Cardiac septum (tissue), 1 donor: ENCODE results near the gene CRLF3. TPM values are rescaled to one million over a fixed set of nuclear protein-coding genes. Genes with fewer than 3 reads are reported as not detected.
"Not testable (repeated sequence)": the region's sequence is repeated elsewhere in the genome, so short reads cannot be mapped to it uniquely, and the experiment has no call there.

Experiments used
- DNase-seq: peaks from one replicate; pipeline ENCODE4 v3.0.0-alpha.2; 2020; ENCODE audit warnings: low spot score
- intact Hi-C: fragments of 100-400 bp; cut with DNase I; formaldehyde crosslinking; loops from one replicate; pipeline ENCODE4 v1.14.0; 2022
- long read RNA-seq: library from polyadenylated mRNA; unstranded; transcript quantifications from one replicate; pipeline ENCODE4 v2.0.0, GENCODE V29; 2021
- total RNA-seq: library from RNA; stranded (reverse); fragmentation: NEBNext Ultra II Directional; extraction: Animal tissue kit (Norgen Biotek cat#: 25700); gene quantifications from one replicate; pipeline ENCODE4 v1.2.1, GENCODE V29; 2021
- donor health status: DM: no; HTN: no; CAD: no.

Gene CRLF3
- total RNA-seq = 5.1 TPM
- long read RNA-seq, transcript CRLF3-201 (8 exons, 2,957 nt) = major isoform, 5 of 28 reads
- long read RNA-seq, partial matches to known transcripts = 1 of 28 reads
- long read RNA-seq, other reads (novel, unspliced or antisense) = 22 of 28 reads

- intact Hi-C loops = no loop called here
- DNase-seq = peak; percentile 96
Measured at GRCh38 chr17:30824356-30825145, at the start of gene CRLF3. Gene CRLF3, minus strand, starts transcription at chr17:30824692. Its CDS starts 41 bp downstream, at chr17:30824651.

- intact Hi-C loops = no loop called here
- no peak for DNase-seq
Measured at GRCh38 chr17:30869005-30869404, 44.5 kb upstream of the CRLF3 start.

GRCh38 chr17:30864636-30865035 lies 40.1 kb upstream of the CRLF3 start:
- DNase-seq = no peak
- intact Hi-C loops = no loop called here

GRCh38 chr17:30858556-30859250 lies 34.2 kb upstream of the CRLF3 start:
- DNase-seq = no peak
- intact Hi-C loops = no loop called here

GRCh38 chr17:30854146-30854545 lies 29.7 kb upstream of the CRLF3 start:
- intact Hi-C loops = no loop called here
- no peak for DNase-seq

GRCh38 chr17:30848021-30848420 lies 23.5 kb upstream of the CRLF3 start:
- intact Hi-C loops = no loop called here
- DNase-seq = no peak

- DNase-seq = no peak
- intact Hi-C loops = no loop called here
Measured at GRCh38 chr17:30840771-30841170, 16.3 kb upstream of the CRLF3 start.

GRCh38 chr17:30838202-30838807 lies 13.8 kb upstream of the CRLF3 start:
- DNase-seq = no peak
- intact Hi-C loops = no loop called here

- intact Hi-C loops = no loop called here
- DNase-seq = no peak
Measured at GRCh38 chr17:30832438-30833124, 8.1 kb upstream of the CRLF3 start.

- peak; percentile 96 for DNase-seq
- intact Hi-C loops = no loop called here
Measured at GRCh38 chr17:30831663-30832437, 7.4 kb upstream of the CRLF3 start, which contains the start of gene ATAD5. Gene ATAD5, plus strand, starts transcription at chr17:30831966. Its CDS starts 382 bp downstream, at chr17:30832348.

- intact Hi-C loops = no loop called here
- no peak for DNase-seq
Measured at GRCh38 chr17:30831257-30831656, 6.8 kb upstream of the CRLF3 start.

GRCh38 chr17:30829022-30829421 lies 4.5 kb upstream of the CRLF3 start:
- no peak for DNase-seq
- intact Hi-C loops = no loop called here

GRCh38 chr17:30827082-30827481 lies 2.6 kb upstream of the CRLF3 start:
- DNase-seq = no peak
- intact Hi-C loops = no loop called here

GRCh38 chr17:30824002-30824355 lies 513 bp downstream of the CRLF3 start:
- intact Hi-C loops = no loop called here

GRCh38 chr17:30823421-30823820 lies 1.1 kb downstream of the CRLF3 start:
- intact Hi-C loops = no loop called here
- DNase-seq = no peak

More at GRCh38 chr17:30824002-30824355, 513 bp downstream of the CRLF3 start:
- DNase-seq = no peak

GRCh38 chr17:30822919-30823318 lies 1.6 kb downstream of the CRLF3 start:
- intact Hi-C loops, DNase-seq: not testable (repeated sequence)

GRCh38 chr17:30821871-30822723 lies 2.4 kb downstream of the CRLF3 start:
- intact Hi-C loops = no loop called here

More at GRCh38 chr17:30821871-30822723, 2.4 kb downstream of the CRLF3 start:
- DNase-seq = no peak
